ENCODE measurements around the gene MBLAC2.

Gene MBLAC2

GRCh38 chr5:90474235-90475107 lies at the start of gene MBLAC2, which contains the start of gene POLR3G:
Gene MBLAC2, minus strand, starts transcription at chr5:90474771. Its CDS starts 479 bp downstream, at chr5:90474292.
Gene POLR3G, plus strand, starts transcription at chr5:90474864. Its CDS starts 10,704 bp downstream, at chr5:90485568.
- DNase-seq: peak; percentile 82

GRCh38 chr5:90519081-90519480 lies 44.5 kb upstream of the MBLAC2 start:
- DNase-seq: no peak

- no peak for DNase-seq
Observed at GRCh38 chr5:90518661-90519060, 44.1 kb upstream of the MBLAC2 start.

- no peak for DNase-seq
Observed at GRCh38 chr5:90514520-90514919, 39.9 kb upstream of the MBLAC2 start.

GRCh38 chr5:90510438-90510837 lies 35.9 kb upstream of the MBLAC2 start:
- no peak for DNase-seq

- DNase-seq: no peak
Observed at GRCh38 chr5:90506221-90506620, 31.6 kb upstream of the MBLAC2 start.

GRCh38 chr5:90504743-90505142 lies 30.2 kb upstream of the MBLAC2 start:
- DNase-seq: no peak

- DNase-seq: no peak
Observed at GRCh38 chr5:90503596-90503995, 29.0 kb upstream of the MBLAC2 start.

- no peak for DNase-seq
Observed at GRCh38 chr5:90495146-90495545, 20.6 kb upstream of the MBLAC2 start.

- DNase-seq: no peak
Observed at GRCh38 chr5:90494043-90494442, 19.5 kb upstream of the MBLAC2 start.

GRCh38 chr5:90488791-90489190 lies 14.2 kb upstream of the MBLAC2 start:
- no peak for DNase-seq

GRCh38 chr5:90484540-90484939 lies 10.0 kb upstream of the MBLAC2 start:
- no peak for DNase-seq

- no peak for DNase-seq
Observed at GRCh38 chr5:90483206-90483605, 8.6 kb upstream of the MBLAC2 start.

- no peak for DNase-seq
Observed at GRCh38 chr5:90480699-90481098, 6.1 kb upstream of the MBLAC2 start.

GRCh38 chr5:90479611-90480385 lies 5.2 kb upstream of the MBLAC2 start:
- DNase-seq: no peak

- no peak for DNase-seq
Observed at GRCh38 chr5:90477621-90478215, 3.1 kb upstream of the MBLAC2 start.

GRCh38 chr5:90477073-90477472 lies 2.5 kb upstream of the MBLAC2 start:
- DNase-seq: no peak

- DNase-seq: no peak
Observed at GRCh38 chr5:90476391-90476790, 1.8 kb upstream of the MBLAC2 start.

GRCh38 chr5:90475436-90475980 lies 937 bp upstream of the MBLAC2 start:
- DNase-seq: no peak

GRCh38 chr5:90473396-90474234 lies 956 bp downstream of the MBLAC2 start:
- DNase-seq: no peak

GRCh38 chr5:90472783-90473395 lies 1.7 kb downstream of the MBLAC2 start:
- DNase-seq: no peak

- no peak for DNase-seq
Observed at GRCh38 chr5:90461288-90461687, 13.3 kb downstream of the MBLAC2 start.
